Effector memory CD8-positive, alpha-beta T cell (primary cell): ENCODE results near the gene SDHB.
A peak's percentile ranks its signal among the peaks of the same experiment; 100 is the strongest.

Source experiments
- ATAC-seq: fragments of 150-1000 bp; cut with Tn5 transposase; replicated peaks from 2 replicates; pipeline ENCODE4 v1.10.0; 2021; ENCODE audit warnings: mild to moderate bottlenecking, moderate library complexity
- DNase-seq, 3 experiments: peaks; one replicate each; pipeline ENCODE4 v3.0.0; 2021
- H3K27ac Mint-ChIP-seq, 2 donors: one replicate each; pipeline ENCODE4 v1.8.0; 2022; ENCODE audit warnings: mild to moderate bottlenecking in 2 of 2, mixed read lengths in 2 of 2, moderate library complexity in 2 of 2
- H3K27me3 Mint-ChIP-seq, 2 donors: one replicate each; pipeline ENCODE4 v1.8.0; 2022; ENCODE audit warnings: mixed read lengths in 2 of 2
- H3K36me3 Mint-ChIP-seq: one replicate; pipeline ENCODE4 v1.8.0; 2022; ENCODE audit warnings: mild to moderate bottlenecking, moderate library complexity, mixed read lengths; ENCODE audit not compliant: insufficient read depth
- H3K4me1 Mint-ChIP-seq, 2 donors: one replicate each; pipeline ENCODE4 v1.8.0; 2022; ENCODE audit warnings: low read depth in 2 of 2, mixed read lengths in 2 of 2
- H3K4me3 Mint-ChIP-seq, 2 donors: one replicate each; pipeline ENCODE4 v1.8.0; 2022; ENCODE audit warnings: mild to moderate bottlenecking in 2 of 2, mixed read lengths in 2 of 2, moderate library complexity in 2 of 2
- H3K9me3 Mint-ChIP-seq, 2 donors: one replicate each; pipeline ENCODE4 v1.8.0; 2022; ENCODE audit warnings: mixed read lengths in 2 of 2

SDHB gene

DNA sequence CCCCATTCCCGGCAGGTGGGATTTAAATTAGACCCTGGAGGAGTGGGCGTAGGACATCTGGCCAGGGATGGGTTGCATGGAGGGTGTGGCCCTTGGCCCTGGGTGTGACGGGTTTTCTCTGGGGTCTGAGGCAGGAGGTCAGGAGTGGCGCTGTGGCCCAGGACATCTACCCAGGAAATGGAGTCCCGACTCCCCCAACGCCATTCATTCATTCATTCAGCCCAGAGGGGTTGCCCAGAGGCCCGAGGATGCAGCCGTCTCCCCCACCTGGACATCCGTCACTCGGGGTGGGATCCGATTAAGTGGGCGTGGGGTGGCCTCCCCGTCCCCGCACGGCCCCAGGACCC is 42.8 kb downstream of the SDHB start:
- DNase-seq, result no peak

GRCh38 chr1:17009706-17010105 is 44.1 kb downstream of the SDHB start:
- H3K36me3 Mint-ChIP-seq, result peaks cover 11% of the 10 kb centered on the region
- ATAC-seq (no peak), DNase-seq (no peak)
- H3K27ac Mint-ChIP-seq, result peak overlapping the region in 1 of 2 donors; percentile 86
- peak overlapping the region; percentile 13 to 86 for H3K4me3 Mint-ChIP-seq
- H3K4me1 Mint-ChIP-seq, result peaks cover 19 to 21% of the 10 kb centered on the region in 2 donors
- no peaks in the 10 kb centered on the region for H3K9me3 Mint-ChIP-seq
- no peaks in the 10 kb centered on the region for H3K27me3 Mint-ChIP-seq

More for the DNA sequence above, 42.8 kb downstream of the SDHB start:
- Mint-ChIP-seq H3K27me3 (no peaks in the 10 kb centered on the region), H3K9me3 (no peaks in the 10 kb centered on the region), H3K4me3 (peak overlapping the region; percentile 81 to 86), H3K36me3 (peaks cover 3% of the 10 kb centered on the region), H3K27ac (peak overlapping the region; percentile 85 to 86), H3K4me1 (peaks cover 19 to 21% of the 10 kb centered on the region in 2 donors)
- no peak for ATAC-seq

GRCh38 chr1:17008208-17008855 is 45.5 kb downstream of the SDHB start:
- peaks cover 23% of the 10 kb centered on the region for H3K36me3 Mint-ChIP-seq
- H3K9me3 Mint-ChIP-seq, result no peaks in the 10 kb centered on the region
- DNase-seq (no peak), ATAC-seq (no peak)
- no peaks in the 10 kb centered on the region for H3K27me3 Mint-ChIP-seq
- H3K4me1 Mint-ChIP-seq, result peaks cover 19 to 24% of the 10 kb centered on the region in 2 donors
- peak overlapping the region in 1 of 2 donors; percentile 38 for H3K27ac Mint-ChIP-seq
- no peak overlapping the region for H3K4me3 Mint-ChIP-seq

- H3K27me3 Mint-ChIP-seq, result no peaks in the 10 kb centered on the region
- no peak for ATAC-seq
- no peak for DNase-seq
- H3K9me3 Mint-ChIP-seq, result no peaks in the 10 kb centered on the region
- no peak overlapping the region for H3K27ac Mint-ChIP-seq
- H3K4me1 Mint-ChIP-seq, result peaks cover 14 to 21% of the 10 kb centered on the region in 2 donors
- H3K36me3 Mint-ChIP-seq, result peaks cover 27% of the 10 kb centered on the region
- H3K4me3 Mint-ChIP-seq, result no peak overlapping the region
Observed at GRCh38 chr1:17007121-17007520, 46.7 kb downstream of the SDHB start.

DNA sequence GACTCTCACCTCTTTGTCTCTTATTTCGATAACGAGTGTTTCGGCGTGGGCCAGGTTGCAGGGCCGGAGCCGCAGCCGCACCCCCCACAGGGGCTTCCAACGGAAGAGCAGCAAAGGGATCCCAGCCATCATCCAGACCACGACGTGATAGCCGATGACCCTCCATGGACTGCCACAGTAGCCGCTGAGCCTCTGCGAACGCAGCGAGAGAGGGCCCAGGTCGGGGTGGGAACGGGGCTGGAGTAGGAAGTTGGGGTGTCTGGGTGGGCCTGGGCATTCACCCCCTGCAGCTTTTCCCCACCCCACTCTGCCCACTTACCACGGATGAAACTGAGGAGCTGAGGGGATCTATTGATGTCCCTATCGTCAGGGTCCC is 48.5 kb downstream of the SDHB start:
- H3K9me3 Mint-ChIP-seq, result no peaks in the 10 kb centered on the region
- no peak for DNase-seq
- peaks cover 10 to 11% of the 10 kb centered on the region in 2 donors for H3K4me1 Mint-ChIP-seq
- H3K27me3 Mint-ChIP-seq, result no peaks in the 10 kb centered on the region
- peaks cover 42% of the 10 kb centered on the region for H3K36me3 Mint-ChIP-seq
- peak overlapping the region in 1 of 2 donors; percentile 55 for H3K27ac Mint-ChIP-seq
- H3K4me3 Mint-ChIP-seq, result no peak overlapping the region
- no peak for ATAC-seq

DNA sequence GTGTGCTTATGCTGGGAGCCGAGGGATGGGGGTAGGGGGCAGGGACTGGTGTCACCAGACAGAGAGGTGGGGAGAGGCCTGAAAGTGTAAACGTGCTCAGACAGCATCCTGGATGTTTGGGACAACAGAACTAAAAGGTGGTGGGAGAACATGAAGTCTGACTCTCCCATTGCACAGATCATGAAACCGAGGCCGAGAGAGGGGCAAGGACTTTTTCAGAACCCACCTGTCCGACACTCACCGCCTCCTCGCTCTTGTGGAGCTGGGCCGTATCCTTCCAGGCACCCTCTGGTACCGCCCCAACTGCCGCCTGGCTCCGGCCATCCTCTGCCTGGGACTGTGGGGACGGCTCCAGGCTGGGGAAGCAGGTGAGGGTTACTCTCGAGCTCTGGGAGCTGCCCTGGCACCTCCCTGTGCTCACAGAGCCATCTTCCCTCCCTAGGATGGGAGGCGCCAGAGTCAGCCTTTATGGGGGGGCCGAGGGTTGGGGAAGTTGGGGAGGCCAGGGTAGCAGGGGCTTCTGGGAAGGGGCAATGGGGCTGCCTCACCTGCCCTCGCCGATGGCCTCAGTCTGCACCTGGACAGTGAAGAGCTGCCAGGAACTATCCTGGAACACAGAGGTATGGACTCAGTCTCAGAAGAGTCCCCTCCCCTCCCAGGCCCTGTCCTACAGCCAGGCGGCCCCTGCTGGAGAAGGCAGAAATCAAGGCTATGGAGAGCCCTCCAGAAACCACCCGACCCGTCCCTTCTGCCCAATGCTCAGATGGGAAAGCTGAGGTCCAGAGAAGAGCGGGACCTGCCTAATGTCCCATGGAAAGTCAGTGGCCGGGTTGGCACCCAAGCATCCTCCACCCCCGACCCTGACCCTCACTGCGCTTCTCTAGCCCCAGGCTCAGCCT is 49.1 kb downstream of the SDHB start:
- peak overlapping the region; percentile 54 to 55 for H3K27ac Mint-ChIP-seq
- no peaks in the 10 kb centered on the region for H3K27me3 Mint-ChIP-seq
- peaks cover 44% of the 10 kb centered on the region for H3K36me3 Mint-ChIP-seq
- H3K4me3 Mint-ChIP-seq, result no peak overlapping the region
- peaks cover 6 to 7% of the 10 kb centered on the region in 2 donors for H3K4me1 Mint-ChIP-seq
- H3K9me3 Mint-ChIP-seq, result no peaks in the 10 kb centered on the region
- ATAC-seq (no peak), DNase-seq (no peak)

- Mint-ChIP-seq H3K4me3 (no peak overlapping the region), H3K27ac (no peak overlapping the region), H3K9me3 (no peaks in the 10 kb centered on the region), H3K4me1 (peaks cover 0 to 5% of the 10 kb centered on the region in 2 donors), H3K27me3 (no peaks in the 10 kb centered on the region), H3K36me3 (peaks cover 60% of the 10 kb centered on the region)
- ATAC-seq (no peak), DNase-seq (no peak)
Observed at GRCh38 chr1:17002524-17002902, 51.3 kb downstream of the SDHB start.

DNA sequence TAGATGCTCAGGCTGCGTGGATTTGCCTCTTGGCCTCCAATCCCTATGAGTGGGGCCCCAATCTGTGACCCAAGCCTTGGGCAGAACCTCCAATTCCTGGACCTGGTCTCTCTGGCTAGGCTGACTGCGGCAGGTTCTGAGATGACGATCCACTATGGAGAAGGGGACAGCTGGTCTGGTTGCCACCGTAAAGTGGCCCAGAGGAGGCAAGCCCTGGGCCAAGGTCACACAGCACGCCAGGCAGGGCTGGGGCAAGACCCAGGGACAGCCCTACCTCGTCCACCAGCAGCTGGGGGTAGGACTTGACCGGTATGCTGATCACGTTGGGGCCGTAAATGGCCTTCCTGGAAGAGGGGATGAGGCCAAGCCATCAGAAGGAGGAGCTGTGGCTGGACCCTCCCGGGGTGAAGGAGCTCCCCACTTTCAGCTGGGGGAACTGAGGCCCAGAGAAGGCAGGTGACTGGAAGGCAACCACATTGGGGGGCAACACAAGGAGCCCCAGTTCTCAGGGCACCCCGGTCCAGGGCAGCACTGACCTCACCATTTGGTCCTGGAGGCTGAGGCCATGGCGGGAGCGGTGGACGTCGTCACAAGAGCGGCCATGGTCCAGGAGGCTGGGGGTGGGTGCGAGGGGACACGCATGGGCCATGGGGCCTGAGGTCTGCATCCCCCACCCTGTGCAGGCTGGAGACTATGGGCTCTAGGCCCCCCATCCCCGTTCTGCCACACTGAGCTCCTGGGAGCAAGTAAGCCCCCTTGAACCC is 51.9 kb downstream of the SDHB start:
- H3K27me3 Mint-ChIP-seq, result no peaks in the 10 kb centered on the region
- H3K9me3 Mint-ChIP-seq, result no peaks in the 10 kb centered on the region
- H3K27ac Mint-ChIP-seq, result no peak overlapping the region
- peaks cover 60% of the 10 kb centered on the region for H3K36me3 Mint-ChIP-seq
- DNase-seq, result no peak
- peaks cover 0 to 4% of the 10 kb centered on the region in 2 donors for H3K4me1 Mint-ChIP-seq
- ATAC-seq, result no peak
- H3K4me3 Mint-ChIP-seq, result no peak overlapping the region

GRCh38 chr1:16999863-17000262 is 54.0 kb downstream of the SDHB start:
- H3K4me3 Mint-ChIP-seq, result no peak overlapping the region
- ATAC-seq, result no peak
- no peaks in the 10 kb centered on the region for H3K9me3 Mint-ChIP-seq
- DNase-seq, result no peak
- no peak overlapping the region for H3K27ac Mint-ChIP-seq
- H3K27me3 Mint-ChIP-seq, result no peaks in the 10 kb centered on the region
- H3K36me3 Mint-ChIP-seq, result peaks cover 59% of the 10 kb centered on the region
- H3K4me1 Mint-ChIP-seq, result peaks cover 0 to 4% of the 10 kb centered on the region in 2 donors

- ATAC-seq (no peak), DNase-seq (no peak)
- H3K4me1 Mint-ChIP-seq, result peaks cover 0 to 1% of the 10 kb centered on the region in 2 donors
- H3K36me3 Mint-ChIP-seq, result peaks cover 55% of the 10 kb centered on the region
- no peaks in the 10 kb centered on the region for H3K9me3 Mint-ChIP-seq
- H3K27me3 Mint-ChIP-seq, result no peaks in the 10 kb centered on the region
- no peak overlapping the region for H3K4me3 Mint-ChIP-seq
- no peak overlapping the region for H3K27ac Mint-ChIP-seq
Observed at GRCh38 chr1:16998589-16998988, 55.2 kb downstream of the SDHB start.

DNA sequence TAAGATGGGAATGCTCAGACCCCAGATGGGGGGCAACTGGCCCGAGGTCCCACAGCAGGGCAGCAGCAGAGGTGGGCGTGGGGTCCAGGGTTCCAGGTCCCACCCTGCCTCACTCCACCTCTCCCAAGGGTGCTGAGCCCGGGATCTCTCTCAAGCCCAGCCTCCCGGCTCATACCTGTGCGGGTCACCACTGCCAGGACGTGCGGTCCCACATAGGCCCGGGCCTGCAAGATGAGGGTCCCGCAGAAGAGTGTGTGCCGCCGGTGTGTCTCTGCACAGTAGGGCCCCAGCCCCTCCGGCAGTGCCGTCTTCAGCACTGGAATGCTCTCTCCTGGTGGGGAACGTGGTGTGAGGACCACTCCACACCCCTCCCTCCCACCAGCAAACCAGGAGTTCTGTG is 57.0 kb downstream of the SDHB start:
- no peaks in the 10 kb centered on the region for H3K27me3 Mint-ChIP-seq
- H3K9me3 Mint-ChIP-seq, result no peaks in the 10 kb centered on the region
- peaks cover 0 to 1% of the 10 kb centered on the region in 2 donors for H3K4me1 Mint-ChIP-seq
- DNase-seq (no peak), ATAC-seq (no peak)
- H3K27ac Mint-ChIP-seq, result no peak overlapping the region
- H3K4me3 Mint-ChIP-seq, result no peak overlapping the region
- H3K36me3 Mint-ChIP-seq, result peaks cover 50% of the 10 kb centered on the region

- no peak overlapping the region for H3K4me3 Mint-ChIP-seq
- ATAC-seq, result no peak
Observed at GRCh38 chr1:16993521-16994038, 60.3 kb downstream of the SDHB start.

DNA sequence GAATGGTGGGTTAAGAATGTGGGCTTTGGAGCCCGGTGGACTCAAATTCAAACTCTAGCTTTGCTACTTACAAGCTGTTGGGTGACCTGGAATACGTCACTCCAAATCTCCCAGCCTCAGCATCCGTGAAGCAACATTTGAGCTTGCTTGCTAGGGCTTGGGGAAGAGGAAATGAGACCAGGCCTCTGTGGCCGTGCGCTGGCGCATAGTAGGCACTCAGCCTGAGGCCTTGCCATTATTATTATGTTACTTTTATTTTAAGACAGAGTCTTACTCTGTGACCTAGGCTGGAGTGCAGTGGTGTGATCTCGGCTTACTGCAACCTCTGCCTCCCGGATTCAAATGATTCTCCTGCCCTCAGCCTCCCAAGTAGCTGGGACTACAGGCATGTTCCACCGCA is 61.2 kb downstream of the SDHB start:
- Mint-ChIP-seq H3K27ac (no peak overlapping the region), H3K36me3 (peaks cover 32% of the 10 kb centered on the region)

More at GRCh38 chr1:16993521-16994038, 60.3 kb downstream of the SDHB start:
- Mint-ChIP-seq H3K36me3 (peaks cover 35% of the 10 kb centered on the region), H3K4me1 (no peaks in the 10 kb centered on the region), H3K27me3 (no peaks in the 10 kb centered on the region), H3K27ac (no peak overlapping the region), H3K9me3 (no peaks in the 10 kb centered on the region)
- no peak for DNase-seq

More for the DNA sequence above, 61.2 kb downstream of the SDHB start:
- H3K4me3 Mint-ChIP-seq, result no peak overlapping the region
- no peaks in the 10 kb centered on the region for H3K4me1 Mint-ChIP-seq
- DNase-seq (no peak), ATAC-seq (no peak)
- no peaks in the 10 kb centered on the region for H3K9me3 Mint-ChIP-seq
- H3K27me3 Mint-ChIP-seq, result no peaks in the 10 kb centered on the region
